Measurements from ENCODE around the gene MTARC1. TPM values are rescaled to one million over a fixed set of nuclear protein-coding genes. Genes with fewer than 3 reads are reported as not detected.
A peak's percentile ranks its signal among the peaks of the same experiment; 100 is the strongest.

The MTARC1 gene
- total RNA-seq, 4 donors from 2014 or later, result 10.0 to 28.8 (median 16.6) TPM

- 62 to 78% methylated on average over 6 of the region's 6 CpGs for WGBS, 2 donors (ENCODE audit: low coverage in 1 of 2)
- Histone ChIP-seq H3K27ac (no peak overlapping the region), H3K4me3 (no peak overlapping the region), H3K27me3 (no peaks in the 10 kb centered on the region), H3K36me3 (no peaks in the 10 kb centered on the region), H3K9me3 (no peaks in the 10 kb centered on the region), H3K4me1 (peaks cover 0 to 21% (median 6%) of the 10 kb centered on the region in 4 donors)
- no peak for DNase-seq
- TF ChIP-seq POLR2A (IDR thresholded peaks at IDR 0.05), result no peak
- TF ChIP-seq EP300 (IDR thresholded peaks at IDR 0.05; ENCODE audit: low read depth), result no peak
- TF ChIP-seq POLR2AphosphoS5 (IDR thresholded peaks at IDR 0.05), result no peak
- TF ChIP-seq CTCF (IDR thresholded peaks at IDR 0.05), result no peak
- in situ Hi-C loops (cut with MboI; ENCODE audit: low pct_ligation_motif_present in 1 of 4, low pct_unique_long_range_greater_than_20kb in 1 of 4, low sequenced_read_pairs in 3 of 4) (loop anchor here in 2 of 4 donors (25.0 kb wide), 2 partner anchors 625 to 925 kb away; partner anchors contain the start of gene DUSP10 (in 1 of the 2)), intact Hi-C loops (cut with DNase I; ENCODE audit: low total_unique reads) (loop anchor here (5.0 to 10.0 kb wide), 3 partner anchors 70 to 622 kb away; no protein-coding TSS in a partner anchor)
Measured at GRCh38 chr1:220812308-220812707, 25.6 kb downstream of the MTARC1 start.

DNA sequence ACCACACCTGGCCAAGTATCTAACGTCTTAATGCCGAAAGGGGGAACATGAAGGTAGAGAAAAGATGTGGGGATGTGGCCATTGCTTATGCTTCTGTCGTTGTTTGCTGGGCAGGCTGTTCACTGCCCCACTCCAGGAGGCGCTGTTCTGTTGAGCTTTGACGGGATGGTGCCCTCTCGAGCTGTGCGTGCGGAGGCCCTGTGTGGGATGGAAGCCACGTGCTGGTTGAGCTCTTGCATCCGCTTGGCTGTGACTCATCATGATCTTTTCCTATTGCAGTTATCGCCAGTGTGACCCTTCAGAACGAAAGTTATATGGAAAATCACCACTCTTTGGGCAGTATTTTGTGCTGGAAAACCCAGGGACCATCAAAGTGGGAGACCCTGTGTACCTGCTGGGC lies 26.3 kb downstream of the MTARC1 start:
- 87 to 93% methylated on average over 3 to 12 of the region's 12 CpGs for WGBS, 2 donors (ENCODE audit: low coverage in 1 of 2)
- H3K36me3 ChIP-seq, result no peaks in the 10 kb centered on the region
- in situ Hi-C loops (cut with MboI; ENCODE audit: low pct_ligation_motif_present in 1 of 4, low pct_unique_long_range_greater_than_20kb in 1 of 4, low sequenced_read_pairs in 3 of 4) (loop anchor here in 2 of 4 donors (25.0 kb wide), 2 partner anchors 624 to 924 kb away; partner anchors contain the start of gene DUSP10 (in 1 of the 2)), intact Hi-C loops (cut with DNase I; ENCODE audit: low total_unique reads) (loop anchor here (5.0 to 10.0 kb wide), 3 partner anchors 69 to 622 kb away; no protein-coding TSS in a partner anchor)
- no peaks in the 10 kb centered on the region for H3K27me3 ChIP-seq
- H3K27ac ChIP-seq, result no peak overlapping the region
- H3K4me1 ChIP-seq, result peaks cover 0 to 21% (median 6%) of the 10 kb centered on the region in 4 donors
- no peak for DNase-seq
- H3K9me3 ChIP-seq, result no peaks in the 10 kb centered on the region
- H3K4me3 ChIP-seq, result no peak overlapping the region
- TF ChIP-seq POLR2AphosphoS5 (IDR thresholded peaks at IDR 0.05) (no peak), POLR2A (IDR thresholded peaks at IDR 0.05) (no peak), CTCF (IDR thresholded peaks at IDR 0.05) (no peak), EP300 (IDR thresholded peaks at IDR 0.05; ENCODE audit: low read depth) (no peak)

GRCh38 chr1:220815409-220815808 lies 28.7 kb downstream of the MTARC1 start:
- no peaks in the 10 kb centered on the region for H3K9me3 ChIP-seq
- no peak for DNase-seq
- in situ Hi-C loops (cut with MboI; ENCODE audit: low pct_ligation_motif_present in 1 of 4, low pct_unique_long_range_greater_than_20kb in 1 of 4, low sequenced_read_pairs in 3 of 4) (loop anchor here in 2 of 4 donors (25.0 kb wide), 2 partner anchors 622 to 922 kb away; partner anchors contain the start of gene DUSP10 (in 1 of the 2)), intact Hi-C loops (cut with DNase I; ENCODE audit: low total_unique reads) (loop anchor here (10.0 kb wide), 2 partner anchors 219 to 619 kb away; no protein-coding TSS in a partner anchor)
- no peaks in the 10 kb centered on the region for H3K27me3 ChIP-seq
- no peak overlapping the region for H3K4me3 ChIP-seq
- peak overlapping the region in 3 of 4 donors; percentile 34 to 82 (median 42) for H3K27ac ChIP-seq
- H3K4me1 ChIP-seq, result peaks cover 0 to 13% (median 7%) of the 10 kb centered on the region in 4 donors
- TF ChIP-seq EP300 (IDR thresholded peaks at IDR 0.05; ENCODE audit: low read depth), result no peak
- 57% methylated on average over 2 of the region's 2 CpGs; no CpG with 5 or more reads in 1 of the 2 donors for WGBS, 2 donors (ENCODE audit: low coverage in 1 of 2)
- no peaks in the 10 kb centered on the region for H3K36me3 ChIP-seq

DNA sequence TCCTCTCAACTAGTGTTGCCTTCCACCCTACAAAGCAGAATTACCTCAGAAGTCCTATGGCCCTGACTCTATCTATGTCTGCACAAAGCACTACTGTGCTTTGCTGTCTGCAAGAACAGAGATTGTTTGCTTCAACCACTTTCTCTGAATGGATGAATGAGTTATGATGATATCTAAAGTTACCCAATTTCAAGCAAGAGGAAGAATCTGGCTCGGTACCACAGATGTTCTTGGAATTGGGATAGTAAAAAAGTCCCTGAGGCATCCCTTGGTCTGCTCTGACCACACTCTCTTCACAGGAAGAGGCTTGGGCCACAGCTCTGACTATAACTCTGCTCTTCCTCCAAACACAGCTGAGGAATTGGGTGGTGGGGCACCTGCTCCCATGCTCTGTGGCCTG lies 31.2 kb downstream of the MTARC1 start:
- in situ Hi-C loops (cut with MboI; ENCODE audit: low pct_ligation_motif_present in 1 of 4, low pct_unique_long_range_greater_than_20kb in 1 of 4, low sequenced_read_pairs in 3 of 4) (loop anchor here in 2 of 4 donors (25.0 kb wide), 2 partner anchors 619 to 919 kb away; partner anchors contain the start of gene DUSP10 (in 1 of the 2)), intact Hi-C loops (cut with DNase I; ENCODE audit: low total_unique reads) (loop anchor here (10.0 kb wide), 2 partner anchors 217 to 617 kb away; no protein-coding TSS in a partner anchor)
- no peak for DNase-seq
- peak overlapping the region; percentile 75 to 90 (median 80) for H3K27ac ChIP-seq
- H3K9me3 ChIP-seq, result no peaks in the 10 kb centered on the region
- H3K4me1 ChIP-seq, result peaks cover 0 to 10% (median 6%) of the 10 kb centered on the region in 4 donors
- TF ChIP-seq CTCF (IDR thresholded peaks at IDR 0.05) (no peak), EP300 (IDR thresholded peaks at IDR 0.05; ENCODE audit: low read depth) (no peak), POLR2A (IDR thresholded peaks at IDR 0.05) (no peak), POLR2AphosphoS5 (IDR thresholded peaks at IDR 0.05) (peak; percentile 23 to 74 (median 52))
- 54% methylated on average over 1 of the region's 1 CpG; no CpG with 5 or more reads in 1 of the 2 donors for WGBS, 2 donors (ENCODE audit: low coverage in 1 of 2)
- no peak overlapping the region for H3K4me3 ChIP-seq
- H3K27me3 ChIP-seq, result no peaks in the 10 kb centered on the region
- no peaks in the 10 kb centered on the region for H3K36me3 ChIP-seq
